ENCODE measurements around the gene NES.

The NES gene

DNA sequence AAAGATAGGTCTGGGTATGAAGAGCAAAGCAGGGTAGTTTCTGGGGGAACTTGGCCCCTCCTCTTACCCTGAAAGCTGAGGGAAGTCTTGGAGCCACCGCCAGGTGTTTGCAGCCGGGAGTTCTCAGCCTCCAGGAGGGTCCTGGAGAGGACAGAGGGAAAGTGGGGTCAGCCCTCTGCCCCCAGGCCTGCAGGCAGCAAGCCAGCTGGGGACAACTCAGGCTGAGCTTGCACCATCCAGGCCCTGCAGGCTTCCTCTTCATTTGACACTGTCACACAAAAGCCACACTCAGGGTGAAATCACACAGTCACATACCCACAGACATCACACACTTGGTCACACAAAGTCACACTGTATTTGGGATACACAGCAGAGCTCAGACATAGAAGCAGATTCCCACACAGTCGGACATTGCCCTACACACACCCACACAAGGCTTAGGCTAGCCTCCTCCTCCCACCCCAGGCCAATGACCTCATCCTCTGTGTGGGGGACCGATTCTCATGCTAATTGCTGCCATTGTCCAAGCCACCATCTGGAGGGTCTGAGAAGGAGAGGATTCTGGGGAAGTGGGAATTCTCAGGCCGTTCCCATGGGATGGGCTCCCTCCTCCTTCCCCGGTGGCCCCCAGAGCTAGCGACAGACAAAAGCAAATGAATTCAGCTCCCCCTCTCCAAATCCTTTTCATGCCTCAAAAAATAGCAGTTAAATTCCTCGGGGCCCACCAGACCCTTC lies 3.7 kb downstream of the NES start:
- CTCF ChIA-PET, result interaction anchor here (1.0 to 49.8 kb wide), 5 partner anchors 9 to 47 kb away, joined by 6 to 2951 read pairs (median 341); partner anchors contain the start of genes CRABP2, ISG20L2 and METTL25B
- DNase-seq (ENCODE audit: low read depth, low spot score), result no peak
- POLR2A ChIA-PET, result no interaction called here
- TF ChIP-seq, protein P1, sequence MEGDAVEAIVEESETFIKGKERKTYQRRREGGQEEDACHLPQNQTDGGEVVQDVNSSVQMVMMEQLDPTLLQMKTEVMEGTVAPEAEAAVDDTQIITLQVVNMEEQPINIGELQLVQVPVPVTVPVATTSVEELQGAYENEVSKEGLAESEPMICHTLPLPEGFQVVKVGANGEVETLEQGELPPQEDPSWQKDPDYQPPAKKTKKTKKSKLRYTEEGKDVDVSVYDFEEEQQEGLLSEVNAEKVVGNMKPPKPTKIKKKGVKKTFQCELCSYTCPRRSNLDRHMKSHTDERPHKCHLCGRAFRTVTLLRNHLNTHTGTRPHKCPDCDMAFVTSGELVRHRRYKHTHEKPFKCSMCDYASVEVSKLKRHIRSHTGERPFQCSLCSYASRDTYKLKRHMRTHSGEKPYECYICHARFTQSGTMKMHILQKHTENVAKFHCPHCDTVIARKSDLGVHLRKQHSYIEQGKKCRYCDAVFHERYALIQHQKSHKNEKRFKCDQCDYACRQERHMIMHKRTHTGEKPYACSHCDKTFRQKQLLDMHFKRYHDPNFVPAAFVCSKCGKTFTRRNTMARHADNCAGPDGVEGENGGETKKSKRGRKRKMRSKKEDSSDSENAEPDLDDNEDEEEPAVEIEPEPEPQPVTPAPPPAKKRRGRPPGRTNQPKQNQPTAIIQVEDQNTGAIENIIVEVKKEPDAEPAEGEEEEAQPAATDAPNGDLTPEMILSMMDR (IDR thresholded peaks at IDR 0.05; ENCODE audit: insufficient read depth, low read length, missing control alignments), result no peak
- H3K4me3 ChIP-seq (ENCODE audit: low read depth, low read length), result no peak overlapping the region

DNA sequence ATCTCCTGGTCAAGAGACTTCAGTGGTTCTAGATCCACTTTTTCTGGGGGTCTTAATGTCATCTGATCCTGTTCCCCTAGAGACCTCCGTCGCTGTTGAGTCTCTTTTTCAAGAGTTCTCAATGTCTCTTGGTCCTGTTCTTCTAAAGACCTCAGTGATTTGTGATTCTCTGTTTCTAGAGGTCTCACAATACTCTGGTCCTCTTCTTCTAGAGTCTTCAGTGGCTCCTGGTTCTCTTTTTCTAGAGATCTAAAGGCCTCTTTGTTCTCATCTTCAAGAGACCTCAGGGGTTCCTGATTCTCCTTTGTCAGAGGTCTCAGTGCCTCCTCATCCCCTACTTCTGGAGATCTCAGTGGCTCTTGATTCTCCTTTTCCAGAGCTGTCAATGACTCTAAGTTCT lies 5.4 kb downstream of the NES start:
- CTCF ChIA-PET, result interaction anchor here (1.8 to 49.8 kb wide), 4 partner anchors 13 to 46 kb away, joined by 6 to 2951 read pairs (median 419); partner anchors contain the start of genes CRABP2, ISG20L2 and METTL25B
- DNase-seq (ENCODE audit: low read depth, low spot score), result no peak
- POLR2A ChIA-PET, result no interaction called here
- TF ChIP-seq, protein P1 (IDR thresholded peaks at IDR 0.05; ENCODE audit: insufficient read depth, low read length, missing control alignments), result no peak
- no peak overlapping the region for H3K4me3 ChIP-seq (ENCODE audit: low read depth, low read length)

- POLR2A ChIA-PET, result no interaction called here
- TF ChIP-seq, protein P1 (IDR thresholded peaks at IDR 0.05; ENCODE audit: insufficient read depth, low read length, missing control alignments), result no peak
- no peak for DNase-seq (ENCODE audit: low read depth, low spot score)
- CTCF ChIA-PET, result interaction anchor here (1.1 to 49.8 kb wide), 5 partner anchors 12 to 47 kb away, joined by 4 to 2951 read pairs (median 332); partner anchors contain the start of genes CRABP2, ISG20L2 and METTL25B
- H3K4me3 ChIP-seq (ENCODE audit: low read depth, low read length), result no peak overlapping the region
Measured at GRCh38 chr1:156670791-156671190, 6.4 kb downstream of the NES start.

DNA sequence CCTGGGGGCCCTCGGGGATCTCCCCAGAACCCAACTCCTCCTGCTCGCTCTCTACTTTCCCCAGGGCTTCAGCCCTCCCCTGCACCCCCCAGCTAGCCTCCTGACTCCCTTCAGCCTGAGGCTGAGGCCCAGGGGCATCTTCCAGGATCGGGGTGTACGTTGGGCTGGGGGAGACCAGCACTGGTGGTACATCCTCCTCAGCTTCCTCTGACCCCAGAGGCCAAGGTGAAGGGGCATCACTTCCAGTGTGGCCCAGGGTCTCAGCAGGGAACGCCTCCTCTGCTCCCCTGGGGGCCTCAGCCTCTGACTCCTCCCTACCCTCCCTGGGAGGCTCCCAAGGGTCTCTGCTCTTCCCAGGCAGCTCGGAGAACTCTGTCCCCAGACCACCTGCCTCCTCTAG lies 6.8 kb downstream of the NES start:
- DNase-seq (ENCODE audit: low read depth, low spot score), result no peak
- POLR2A ChIA-PET, result no interaction called here
- CTCF ChIA-PET, result interaction anchor here (0.8 to 49.8 kb wide), 6 partner anchors 11 to 47 kb away, joined by 3 to 2951 read pairs (median 169); partner anchors contain the start of genes CRABP2, ISG20L2 and METTL25B
- H3K4me3 ChIP-seq (ENCODE audit: low read depth, low read length), result no peak overlapping the region
- TF ChIP-seq, protein P1 (IDR thresholded peaks at IDR 0.05; ENCODE audit: insufficient read depth, low read length, missing control alignments), result no peak

DNA sequence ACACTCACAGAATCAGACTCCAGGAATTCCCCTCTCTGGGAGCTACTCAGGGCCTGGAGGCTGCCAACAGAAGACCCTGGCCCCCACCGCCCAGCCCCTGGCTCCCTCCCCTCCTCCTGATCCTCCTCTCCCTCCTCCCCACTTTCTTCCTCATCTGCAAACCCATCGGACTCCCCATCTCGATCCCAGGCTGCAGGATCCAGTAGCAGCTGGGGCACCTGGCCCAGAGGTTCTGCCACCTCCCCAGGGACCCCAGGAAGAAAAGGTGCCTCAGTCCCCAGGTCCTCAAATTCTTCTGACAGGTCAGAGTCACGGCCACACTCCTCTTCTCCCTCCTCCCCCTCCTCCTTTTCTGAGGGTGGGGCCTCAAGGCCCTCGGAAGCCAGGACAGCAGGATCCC lies 7.4 kb downstream of the NES start:
- TF ChIP-seq, protein P1 (IDR thresholded peaks at IDR 0.05; ENCODE audit: insufficient read depth, low read length, missing control alignments), result no peak
- DNase-seq (ENCODE audit: low read depth, low spot score), result no peak
- no peak overlapping the region for H3K4me3 ChIP-seq (ENCODE audit: low read depth, low read length)
- POLR2A ChIA-PET, result no interaction called here
- CTCF ChIA-PET, result interaction anchor here (0.8 to 49.8 kb wide), 7 partner anchors 8 to 48 kb away, joined by 3 to 2951 read pairs (median 6); partner anchors contain the start of genes CRABP2, ISG20L2 and METTL25B
